PFSK-1 (cell line): ENCODE results near the gene KBTBD3.

Experiments
- FOXP2 ChIP-seq: optimal IDR thresholded peaks from 2 replicates; pipeline ENCODE3; 2011; ENCODE audit warnings: borderline replicate concordance, control low read depth, inconsistent platforms; ENCODE audit not compliant: insufficient read depth; ENCODE audit errors: extremely low read length, extremely low read depth
- POLR2AphosphoS5 ChIP-seq: IDR thresholded peaks from 2 replicates; pipeline ENCODE4 v1.6.1; 2012; ENCODE audit warnings: low read depth, mild to moderate bottlenecking, control low read depth, low read length, moderate library complexity
- SIN3A ChIP-seq: IDR thresholded peaks from 2 replicates; pipeline ENCODE4 v1.6.1; 2012; ENCODE audit warnings: mild to moderate bottlenecking, low read length, moderate library complexity, borderline replicate concordance; ENCODE audit not compliant: insufficient read depth
- TAF1 ChIP-seq: IDR thresholded peaks from 2 replicates; pipeline ENCODE4 v1.6.1; 2012; ENCODE audit warnings: low read length, control low read depth, borderline replicate concordance; ENCODE audit not compliant: insufficient read depth
- TF ChIP-seq, protein P1 (sequence below), 2 experiments: IDR thresholded peaks; 2 replicates each; pipeline versions ENCODE4 v1.6.1 to v1.8.0; 2011 to 2012; ENCODE audit warnings: low read depth in 2 of 2, low read length in 2 of 2, control low read depth in 1 of 2, inconsistent platforms in 1 of 2, mild to moderate bottlenecking in 1 of 2, moderate library complexity in 1 of 2; ENCODE audit not compliant: insufficient read depth in 1 of 2

Gene KBTBD3

DNA sequence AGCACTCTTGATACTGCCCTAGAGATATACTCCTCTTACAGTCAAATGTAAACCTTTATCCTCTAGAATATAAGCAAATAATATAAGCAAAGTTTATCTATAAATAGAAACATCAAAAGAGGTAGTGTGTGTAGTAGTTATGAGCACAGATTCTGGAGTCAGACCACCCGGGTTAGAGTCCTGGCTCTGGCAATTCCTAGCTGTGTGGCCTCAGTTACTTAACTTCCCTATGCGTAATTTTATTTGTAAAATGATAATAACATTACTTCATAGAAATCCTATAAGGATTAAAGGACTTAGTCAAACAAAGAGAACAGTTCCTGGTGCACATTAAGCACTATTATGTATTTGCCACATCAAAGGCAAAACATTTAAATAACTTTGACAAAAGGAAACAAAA is 62.1 kb downstream of the KBTBD3 start:
- TF ChIP-seq, protein P1, sequence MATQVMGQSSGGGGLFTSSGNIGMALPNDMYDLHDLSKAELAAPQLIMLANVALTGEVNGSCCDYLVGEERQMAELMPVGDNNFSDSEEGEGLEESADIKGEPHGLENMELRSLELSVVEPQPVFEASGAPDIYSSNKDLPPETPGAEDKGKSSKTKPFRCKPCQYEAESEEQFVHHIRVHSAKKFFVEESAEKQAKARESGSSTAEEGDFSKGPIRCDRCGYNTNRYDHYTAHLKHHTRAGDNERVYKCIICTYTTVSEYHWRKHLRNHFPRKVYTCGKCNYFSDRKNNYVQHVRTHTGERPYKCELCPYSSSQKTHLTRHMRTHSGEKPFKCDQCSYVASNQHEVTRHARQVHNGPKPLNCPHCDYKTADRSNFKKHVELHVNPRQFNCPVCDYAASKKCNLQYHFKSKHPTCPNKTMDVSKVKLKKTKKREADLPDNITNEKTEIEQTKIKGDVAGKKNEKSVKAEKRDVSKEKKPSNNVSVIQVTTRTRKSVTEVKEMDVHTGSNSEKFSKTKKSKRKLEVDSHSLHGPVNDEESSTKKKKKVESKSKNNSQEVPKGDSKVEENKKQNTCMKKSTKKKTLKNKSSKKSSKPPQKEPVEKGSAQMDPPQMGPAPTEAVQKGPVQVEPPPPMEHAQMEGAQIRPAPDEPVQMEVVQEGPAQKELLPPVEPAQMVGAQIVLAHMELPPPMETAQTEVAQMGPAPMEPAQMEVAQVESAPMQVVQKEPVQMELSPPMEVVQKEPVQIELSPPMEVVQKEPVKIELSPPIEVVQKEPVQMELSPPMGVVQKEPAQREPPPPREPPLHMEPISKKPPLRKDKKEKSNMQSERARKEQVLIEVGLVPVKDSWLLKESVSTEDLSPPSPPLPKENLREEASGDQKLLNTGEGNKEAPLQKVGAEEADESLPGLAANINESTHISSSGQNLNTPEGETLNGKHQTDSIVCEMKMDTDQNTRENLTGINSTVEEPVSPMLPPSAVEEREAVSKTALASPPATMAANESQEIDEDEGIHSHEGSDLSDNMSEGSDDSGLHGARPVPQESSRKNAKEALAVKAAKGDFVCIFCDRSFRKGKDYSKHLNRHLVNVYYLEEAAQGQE (IDR thresholded peaks at IDR 0.05; ENCODE audit: insufficient read depth in 1 of 2, low read depth in 2 of 2, low read length in 2 of 2): no peak

DNA sequence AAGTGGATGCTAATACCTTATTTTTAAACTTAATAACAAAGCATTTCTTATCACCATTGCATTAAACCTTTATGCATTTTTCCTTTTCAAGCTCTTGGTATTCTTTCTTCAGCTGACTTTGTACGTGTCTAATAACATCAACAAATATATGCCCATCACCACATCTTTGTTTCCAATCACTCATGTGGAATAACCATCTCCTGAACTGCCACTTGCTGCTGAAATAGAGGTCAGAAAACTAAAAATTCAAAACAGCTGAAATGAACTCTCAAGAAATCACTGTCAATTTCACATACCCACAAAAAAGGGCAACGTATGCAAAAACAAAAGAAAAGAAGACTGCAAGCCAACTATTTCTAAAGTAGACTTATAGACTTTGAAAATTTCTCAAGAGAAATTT is 62.5 kb downstream of the KBTBD3 start:
- no peak for TF ChIP-seq TAF1

DNA sequence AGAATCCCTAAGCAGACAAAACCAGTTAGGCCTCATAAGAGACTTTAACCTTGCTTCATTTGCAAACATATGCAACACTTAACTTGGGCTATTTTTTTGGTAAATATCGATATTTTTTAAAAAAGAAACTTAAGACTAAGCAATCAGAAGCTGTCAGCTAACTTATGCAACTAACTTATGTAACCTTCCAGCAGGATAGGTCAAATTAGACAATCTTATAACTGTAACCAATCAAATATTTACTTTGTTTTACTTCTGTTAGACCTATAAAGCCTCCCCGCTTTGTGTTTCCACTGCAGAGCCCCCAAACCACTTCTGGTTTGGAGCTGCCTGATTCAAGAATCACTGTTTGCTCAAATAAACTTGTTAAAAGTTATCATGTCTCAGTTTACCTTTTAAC is 63.1 kb downstream of the KBTBD3 start:
- TF ChIP-seq SIN3A: no peak
- TF ChIP-seq, protein P1 (IDR thresholded peaks at IDR 0.05; ENCODE audit: insufficient read depth in 1 of 2, low read depth in 2 of 2, low read length in 2 of 2): no peak
- no peak for TF ChIP-seq TAF1
- TF ChIP-seq POLR2AphosphoS5: no peak
- TF ChIP-seq FOXP2: no peak

DNA sequence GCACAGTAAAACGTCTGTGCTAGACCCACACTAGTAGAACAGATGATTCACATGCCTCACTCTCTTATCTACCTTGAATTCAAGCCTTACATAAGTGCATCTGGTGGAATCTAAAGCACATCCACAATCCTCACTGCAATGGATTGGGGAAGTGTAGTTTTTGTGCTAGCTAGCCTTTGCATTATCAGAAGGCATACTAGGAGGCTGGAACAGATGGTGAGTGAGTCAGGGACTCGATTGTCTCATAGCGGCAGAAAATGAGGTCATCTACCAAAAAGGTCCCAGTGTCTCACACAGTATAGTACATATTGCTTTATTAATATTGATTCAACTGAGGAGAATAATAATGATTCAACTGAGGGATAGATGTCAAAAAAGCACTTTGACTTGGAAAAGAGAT is 64.4 kb downstream of the KBTBD3 start:
- TF ChIP-seq TAF1: no peak
- TF ChIP-seq SIN3A: no peak
- no peak for TF ChIP-seq POLR2AphosphoS5
- TF ChIP-seq FOXP2: no peak
- TF ChIP-seq, protein P1 (IDR thresholded peaks at IDR 0.05; ENCODE audit: insufficient read depth in 1 of 2, low read depth in 2 of 2, low read length in 2 of 2): no peak

DNA sequence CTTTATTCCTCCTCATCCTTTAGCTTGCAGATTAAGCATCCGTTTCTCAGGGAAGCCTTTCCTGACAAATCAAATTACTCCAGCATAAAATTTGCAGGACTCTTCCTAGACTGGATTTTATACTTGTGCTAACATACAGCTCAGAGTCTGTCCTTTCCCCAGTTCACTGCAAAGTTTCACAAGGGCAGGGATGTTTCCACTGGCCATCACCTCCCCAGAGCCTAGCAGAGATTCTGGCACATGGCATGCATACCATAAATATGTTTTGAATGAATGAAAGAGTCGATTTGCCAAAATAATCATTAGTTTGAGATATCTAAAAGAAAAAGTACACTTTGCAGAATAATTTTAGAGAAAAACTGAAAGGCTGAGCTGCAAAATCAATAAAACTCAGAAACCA is 65.7 kb downstream of the KBTBD3 start:
- TF ChIP-seq SIN3A (no peak), FOXP2 (no peak), TAF1 (no peak), POLR2AphosphoS5 (no peak)
- TF ChIP-seq, protein P1 (IDR thresholded peaks at IDR 0.05; ENCODE audit: insufficient read depth in 1 of 2, low read depth in 2 of 2, low read length in 2 of 2): no peak
